ENCODE measurements around the gene KCNB1.

The KCNB1 gene

DNA sequence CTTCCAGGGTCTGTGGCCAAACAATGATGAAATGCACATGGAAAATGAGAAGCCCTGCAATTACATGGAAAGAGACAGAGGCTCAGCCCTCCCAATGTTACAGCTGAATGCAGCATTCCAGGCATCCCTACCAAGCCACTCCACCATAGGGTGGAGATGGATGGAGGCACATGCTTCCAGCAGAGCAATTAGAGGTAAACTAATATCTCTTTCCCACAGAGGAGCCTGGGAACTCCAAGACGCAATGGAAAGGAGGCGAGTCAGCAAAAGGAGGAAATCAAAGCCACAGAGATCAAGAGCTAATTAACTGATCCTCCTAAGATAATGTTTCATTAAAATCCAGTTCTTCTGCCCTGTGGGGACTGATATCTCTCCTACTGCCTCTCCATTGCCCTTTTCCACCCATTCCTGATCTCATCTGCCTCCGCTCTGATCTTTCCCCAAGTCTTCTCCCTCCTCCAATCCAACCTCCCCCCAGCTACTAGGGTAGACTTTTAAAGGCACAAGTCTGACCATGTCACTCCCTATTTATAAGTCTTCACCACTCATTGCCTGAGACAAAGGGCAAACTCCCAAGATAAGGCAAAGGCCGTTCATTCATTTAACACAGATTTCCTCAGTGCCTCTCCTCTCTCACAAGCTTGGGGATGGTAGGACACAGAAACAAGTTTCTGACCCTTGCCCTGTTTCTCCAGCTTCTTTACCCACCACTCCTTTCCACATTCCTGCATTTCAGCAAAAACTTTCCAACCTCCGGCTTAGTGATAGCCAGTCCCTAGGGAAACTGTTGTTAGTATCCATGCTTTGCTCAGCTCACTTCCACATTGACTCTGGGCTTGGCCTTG lies 14.3 kb upstream of the KCNB1 start:
- no peak for DNase-seq

DNA sequence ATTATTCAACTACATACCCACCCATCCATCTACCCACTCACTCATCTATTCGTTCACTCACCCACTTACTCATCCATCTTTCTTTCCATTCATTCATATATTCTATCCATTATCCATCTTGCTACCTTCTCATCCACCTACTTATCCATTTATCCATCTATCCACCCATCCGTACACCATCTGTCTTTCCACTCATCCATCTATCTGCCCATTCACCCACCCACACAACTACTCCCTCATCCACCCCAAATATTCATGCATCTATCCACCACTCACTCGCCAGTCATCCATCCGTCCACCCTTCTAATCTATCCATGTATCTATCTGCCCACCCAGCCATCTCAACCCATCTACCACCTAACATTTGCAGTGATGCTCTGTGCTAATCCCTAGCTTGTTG lies 13.6 kb upstream of the KCNB1 start:
- no peak for DNase-seq

DNA sequence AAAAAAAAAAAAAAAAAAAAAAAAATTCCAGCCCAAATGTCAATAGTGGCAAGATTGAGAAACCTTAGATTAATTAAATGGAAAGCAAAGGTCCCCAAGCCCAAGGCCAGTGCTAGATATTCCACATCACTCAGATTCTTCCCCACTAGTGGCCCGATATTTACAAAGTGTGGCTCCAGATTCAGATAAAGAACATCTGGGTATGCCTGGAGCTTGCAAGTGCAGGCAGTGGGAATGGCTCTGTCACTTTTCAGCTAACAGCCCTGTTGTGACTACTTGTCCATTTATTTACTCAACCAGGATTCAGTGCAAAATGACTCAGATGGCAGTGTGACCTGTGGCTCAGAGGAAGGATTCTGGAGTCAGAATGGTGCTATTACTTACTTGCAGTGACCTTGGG lies 8.2 kb upstream of the KCNB1 start:
- no peak for DNase-seq

DNA sequence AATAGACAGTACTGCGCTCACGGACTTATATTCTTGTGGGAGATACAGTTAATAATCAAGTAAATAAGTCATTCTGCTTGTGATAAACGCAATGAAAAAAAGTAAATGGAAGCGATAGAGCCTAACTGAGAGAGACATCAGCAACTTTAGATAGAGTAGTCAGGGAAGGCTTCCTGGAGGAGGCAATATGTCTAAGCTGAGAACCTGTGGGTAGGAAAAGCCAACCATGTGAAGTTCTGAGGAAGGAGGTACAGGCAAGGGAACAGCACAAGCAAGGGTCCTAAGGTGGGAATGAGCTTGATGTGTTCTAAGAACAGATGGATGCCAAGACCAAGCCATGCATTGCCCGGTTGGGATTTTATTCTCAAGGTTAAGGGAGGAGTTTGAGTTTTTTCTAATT lies 7.2 kb upstream of the KCNB1 start:
- DNase-seq: no peak

DNA sequence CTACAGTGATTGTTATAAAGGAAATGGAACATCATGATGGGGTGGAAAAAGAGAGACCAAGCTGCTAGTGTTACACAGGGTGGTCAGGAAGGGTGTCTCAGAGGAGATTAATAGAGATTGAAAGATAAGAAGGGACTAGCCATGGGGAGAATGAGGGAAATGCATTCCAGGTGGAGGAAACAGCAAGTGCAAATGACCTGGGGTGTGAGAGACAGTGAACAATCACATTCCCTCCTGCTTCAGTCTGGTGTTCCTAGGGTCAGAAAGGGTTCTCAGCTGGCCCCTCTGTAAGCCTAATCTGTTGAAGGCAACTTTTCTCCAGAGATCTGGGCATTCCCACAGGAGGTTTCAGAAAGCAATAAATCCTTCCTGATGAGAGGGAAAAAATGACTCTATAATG lies 3.6 kb upstream of the KCNB1 start:
- no peak for DNase-seq

DNA sequence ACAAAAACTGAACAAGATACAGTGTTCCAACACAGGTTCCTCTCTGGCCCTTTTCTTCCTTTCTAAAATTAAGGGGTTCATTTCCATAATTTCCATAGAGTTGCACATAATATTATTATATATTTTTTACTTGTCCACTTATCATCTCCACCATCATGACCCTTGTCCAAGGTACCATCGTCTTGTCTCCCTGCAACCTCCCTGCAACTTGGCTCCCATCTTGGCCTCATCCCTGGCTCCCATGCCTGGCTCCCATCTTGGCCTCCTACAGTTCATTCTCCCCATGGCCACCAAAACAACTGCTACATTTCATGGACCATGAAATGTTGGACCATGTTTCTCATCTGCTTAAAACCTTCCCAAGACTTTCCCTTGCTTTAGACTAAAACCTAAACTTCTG lies 3.1 kb upstream of the KCNB1 start:
- no peak for DNase-seq

DNA sequence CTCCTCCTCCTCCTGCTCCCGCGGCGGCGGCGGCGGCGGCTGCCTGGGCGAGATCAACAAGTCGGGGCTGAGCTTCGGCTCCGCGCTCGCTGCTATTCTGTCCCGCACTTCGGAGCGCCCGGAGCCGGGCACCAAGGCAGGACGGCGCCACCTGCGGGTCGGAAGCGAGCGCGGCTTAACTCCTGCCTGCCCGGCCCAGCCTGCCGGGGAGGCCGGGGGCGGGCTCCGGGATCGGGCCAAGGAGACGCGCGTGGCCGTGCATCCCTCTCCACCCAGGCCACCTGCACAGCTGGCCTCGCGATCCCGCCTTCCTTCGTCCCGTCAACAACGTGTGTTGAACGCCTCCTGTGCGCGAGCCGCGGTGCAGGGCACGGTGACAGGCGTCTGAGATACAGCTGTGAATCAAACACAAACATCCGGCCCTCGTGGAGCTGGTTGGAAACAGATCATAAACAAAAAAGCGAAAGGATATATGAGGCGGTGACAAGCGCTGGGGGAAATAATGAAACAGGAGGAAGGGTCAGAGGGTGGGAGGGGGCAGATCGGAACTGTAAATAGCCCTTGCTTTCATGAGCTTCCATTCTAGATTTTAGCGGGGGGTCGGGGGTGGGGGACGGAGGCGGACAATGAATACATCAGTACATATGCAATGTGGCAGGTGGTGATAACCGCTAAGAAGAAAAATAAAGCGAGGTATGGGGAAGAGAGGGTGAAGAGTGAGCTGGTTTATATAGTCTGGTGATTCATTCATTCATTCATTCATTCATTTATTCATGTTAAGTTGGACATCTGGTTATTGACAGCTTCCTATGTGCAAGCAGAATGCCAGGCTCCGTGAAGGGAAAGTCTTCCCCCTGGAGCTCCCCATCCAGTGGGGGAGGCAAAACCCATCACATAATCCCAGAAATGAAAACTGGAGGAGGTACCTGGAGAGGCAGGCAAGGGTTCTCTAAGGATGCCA lies 2.0 kb upstream of the KCNB1 start:
- peak in 5 of 6 experiments; percentile 9 to 52 (median 24) for DNase-seq

DNA sequence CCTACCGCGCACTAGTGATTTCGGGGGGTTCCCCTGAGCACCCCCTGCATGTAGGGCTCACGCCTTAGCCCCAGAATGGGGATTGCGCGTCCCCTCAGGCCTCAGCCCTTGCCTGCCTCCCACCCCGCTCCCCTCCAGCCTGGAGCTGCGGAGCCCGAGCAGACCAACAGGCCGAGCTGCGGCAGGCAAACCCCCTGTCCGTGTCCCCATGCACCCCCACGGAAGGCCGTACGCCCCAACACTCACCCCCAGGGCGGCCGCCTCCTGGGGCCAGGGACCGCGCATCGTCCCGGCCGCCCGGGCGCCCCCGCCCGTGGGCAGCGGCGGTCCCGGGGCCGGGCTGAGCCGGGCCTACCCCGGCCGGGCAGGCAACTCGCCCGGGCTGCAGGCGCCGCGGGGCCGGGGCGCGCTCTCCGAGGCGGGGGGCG lies 1.2 kb upstream of the KCNB1 start:
- no peak for DNase-seq

DNA sequence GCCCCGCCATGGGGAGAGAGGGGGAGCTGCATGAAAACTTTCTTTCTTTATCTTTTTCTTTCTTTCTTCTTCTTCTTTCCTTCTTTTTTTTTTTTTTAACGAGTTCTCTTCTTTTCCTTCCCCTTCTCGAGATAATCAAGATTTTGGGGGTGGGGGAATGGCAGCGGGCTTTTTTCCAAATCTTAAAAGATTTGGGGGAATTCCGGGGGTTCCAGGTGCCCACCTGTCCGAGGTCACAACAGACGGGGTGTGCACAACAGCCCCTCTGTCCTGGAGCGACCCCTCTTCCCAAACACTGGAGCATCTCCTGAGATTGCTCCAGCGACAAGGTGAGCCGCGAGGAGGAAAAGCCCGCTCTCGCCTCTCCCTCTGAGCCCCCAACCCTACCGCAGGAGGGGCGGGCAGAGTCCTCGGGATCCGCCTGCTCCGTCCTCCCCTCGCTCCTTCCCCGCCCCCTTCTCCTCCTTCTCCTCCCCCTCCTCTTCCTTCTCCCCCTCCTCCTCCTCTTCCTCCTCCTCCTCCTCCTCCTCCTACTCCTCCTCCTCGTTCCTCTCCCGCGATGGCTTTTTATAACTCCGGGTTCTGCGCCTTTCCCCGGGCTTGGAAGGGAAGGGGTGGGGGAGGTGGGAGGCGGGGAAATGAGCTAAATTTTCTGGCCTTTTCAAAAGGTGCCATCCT lies 689 bp upstream of the KCNB1 start:
- DNase-seq: no peak

DNA sequence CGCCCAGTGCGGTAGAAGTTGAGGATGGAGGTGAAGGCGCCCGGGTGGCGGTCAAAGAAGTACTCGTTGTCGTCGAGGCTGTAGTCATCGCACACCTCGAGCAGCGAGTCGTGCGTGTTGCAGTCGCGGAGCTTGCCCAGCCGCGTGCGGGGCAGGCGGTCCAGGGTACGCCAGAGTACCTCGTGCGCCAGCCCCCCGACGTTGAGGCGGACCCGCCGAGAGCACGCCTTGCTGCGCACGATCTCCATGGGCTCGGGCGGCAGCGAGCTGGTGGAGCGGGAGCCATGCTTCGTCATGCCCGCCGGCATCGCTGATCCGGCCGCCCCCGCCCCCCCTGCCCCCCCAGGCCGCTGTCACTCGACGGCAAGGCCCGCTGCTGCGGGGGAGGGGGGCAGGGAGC lies 295 bp downstream of the KCNB1 start:
- DNase-seq: no peak

DNA sequence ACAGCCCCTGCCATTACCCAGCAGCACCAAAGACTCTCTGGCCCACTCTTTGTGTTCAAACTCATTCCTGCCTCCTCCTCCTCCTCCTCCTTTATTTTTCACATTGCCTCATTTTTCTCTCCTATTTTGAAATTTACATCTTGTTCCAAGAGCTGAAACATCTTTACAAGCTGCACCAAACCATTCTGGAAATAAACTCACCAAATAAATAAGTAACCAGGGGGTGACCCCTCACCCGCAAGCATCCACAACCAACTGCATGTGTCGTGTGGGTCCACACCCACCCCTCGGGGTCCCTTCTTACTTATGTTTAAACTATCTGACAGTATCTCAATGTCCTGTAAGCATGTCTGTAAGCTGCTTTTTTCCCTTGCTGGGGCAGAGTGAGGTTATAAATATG lies 1.4 kb downstream of the KCNB1 start:
- no peak for DNase-seq

DNA sequence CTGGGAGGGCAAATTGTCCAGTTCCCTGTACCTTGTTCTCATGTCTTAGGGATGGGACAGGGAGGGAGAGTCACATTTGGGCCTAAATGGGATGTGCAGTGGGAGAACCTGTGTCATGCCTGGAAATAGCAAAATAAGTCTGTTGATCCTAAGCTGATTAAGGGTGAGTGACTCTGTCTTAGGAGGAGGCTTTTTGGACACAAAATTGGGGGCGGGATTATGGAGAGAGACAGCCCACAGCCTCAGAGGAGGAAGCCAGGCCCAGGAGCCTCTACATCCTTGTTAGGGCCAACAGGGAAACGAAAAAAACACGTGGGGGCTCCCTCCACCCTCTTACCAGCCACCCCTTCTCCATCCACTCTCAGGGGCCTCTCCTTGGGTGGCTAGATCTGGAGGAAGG lies 2.2 kb downstream of the KCNB1 start:
- DNase-seq: no peak

DNA sequence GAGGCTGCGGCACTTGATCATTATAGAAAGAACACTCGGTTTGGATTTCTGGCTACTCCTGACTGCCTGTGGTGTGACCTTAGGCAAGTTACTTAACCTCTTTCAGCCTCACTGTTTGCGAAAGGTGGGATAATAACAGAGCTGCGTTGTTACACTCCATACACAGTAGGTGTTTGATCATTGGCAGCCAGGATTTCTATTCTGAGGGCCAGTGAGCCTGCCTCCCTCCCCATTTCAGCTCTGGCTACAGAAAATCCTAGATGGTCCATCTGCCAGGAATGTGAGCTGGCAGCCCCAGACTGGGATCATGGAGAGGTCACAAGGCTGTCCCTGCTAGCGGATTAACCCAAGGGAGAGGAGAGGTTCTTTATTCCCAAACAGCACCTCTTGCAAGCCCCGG lies 2.7 kb downstream of the KCNB1 start:
- no peak for DNase-seq

DNA sequence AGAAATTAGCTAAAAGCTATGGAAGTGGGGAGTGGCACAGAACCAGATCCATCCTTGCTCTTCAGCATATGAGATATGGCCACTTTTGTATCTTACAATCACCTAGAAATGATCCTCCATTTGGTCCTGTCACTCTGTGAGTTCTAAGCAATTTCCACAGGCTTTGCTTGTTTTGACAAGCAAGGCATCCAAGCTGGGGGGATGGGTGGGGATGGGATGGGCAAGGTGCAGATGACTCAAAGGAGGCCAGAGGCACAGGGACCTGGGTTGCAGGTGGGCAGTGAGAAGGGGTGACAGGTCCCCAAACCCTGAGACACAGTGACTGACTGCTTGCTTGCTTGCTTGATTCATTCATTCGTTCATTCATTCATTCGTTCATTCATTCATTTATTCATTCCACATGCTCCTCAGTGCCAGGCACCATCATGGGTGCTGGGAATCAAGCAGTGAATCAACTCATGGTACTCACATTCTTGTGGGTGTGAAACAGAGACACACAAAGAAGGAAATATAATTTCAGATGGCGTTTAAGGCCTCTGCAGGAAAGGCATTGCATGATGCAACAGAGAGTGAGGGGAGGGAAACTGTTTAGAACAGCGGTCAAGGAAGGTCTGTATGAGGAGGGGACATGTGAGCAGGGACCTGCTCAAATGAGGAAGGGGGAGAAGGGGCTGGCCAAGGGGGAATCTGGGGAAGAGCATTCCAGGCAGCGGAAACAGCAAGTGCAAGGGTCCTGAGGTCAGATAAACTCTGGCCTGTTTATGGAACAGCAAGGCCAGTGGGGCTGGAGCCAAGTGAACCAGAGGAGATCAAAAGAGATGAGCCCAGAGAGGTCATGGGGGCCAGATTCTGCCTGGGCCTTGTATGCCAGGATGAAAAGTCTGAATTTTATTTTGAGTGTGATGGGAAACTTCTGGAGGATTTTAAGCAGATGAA lies 3.4 kb downstream of the KCNB1 start:
- DNase-seq: no peak

DNA sequence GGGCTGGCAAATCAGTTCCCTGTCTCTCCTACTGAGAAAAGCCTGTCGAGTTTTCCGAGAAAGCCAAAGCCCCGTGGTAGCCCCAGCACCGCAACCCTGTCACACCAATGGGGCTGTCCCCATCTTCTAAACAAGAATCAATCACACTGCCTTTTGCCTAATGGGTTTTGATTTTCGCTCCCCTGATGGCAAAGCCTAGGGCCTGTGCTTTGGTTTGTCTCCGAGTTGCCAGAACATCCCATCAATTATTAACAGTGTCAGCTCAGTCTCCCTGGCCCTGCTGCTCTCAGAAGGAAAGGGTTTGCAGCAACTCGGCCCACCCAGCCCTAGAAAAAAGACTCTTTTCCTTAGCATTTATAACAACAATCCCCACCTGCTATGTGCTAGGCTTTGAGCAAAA lies 4.2 kb downstream of the KCNB1 start:
- DNase-seq: no peak

DNA sequence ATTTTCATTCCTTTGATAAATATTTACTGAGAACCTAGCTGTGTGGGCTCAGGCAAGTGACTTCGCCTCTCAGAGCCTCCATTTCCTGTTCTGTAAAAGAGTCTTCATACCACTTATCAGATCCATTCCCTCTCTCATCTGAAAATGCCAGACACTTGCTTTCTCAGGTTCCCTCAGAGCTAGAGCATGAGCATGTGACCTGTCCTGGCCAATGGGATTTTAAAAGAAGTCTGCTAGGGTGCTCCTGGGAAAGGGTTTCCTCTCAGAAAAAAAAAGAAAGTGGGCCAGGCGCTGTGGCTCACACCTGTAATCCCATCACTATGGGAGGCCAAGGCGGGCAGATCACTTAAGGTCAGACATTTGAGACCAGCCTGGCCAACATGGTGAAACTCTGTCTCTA lies 5.3 kb downstream of the KCNB1 start:
- DNase-seq: no peak

DNA sequence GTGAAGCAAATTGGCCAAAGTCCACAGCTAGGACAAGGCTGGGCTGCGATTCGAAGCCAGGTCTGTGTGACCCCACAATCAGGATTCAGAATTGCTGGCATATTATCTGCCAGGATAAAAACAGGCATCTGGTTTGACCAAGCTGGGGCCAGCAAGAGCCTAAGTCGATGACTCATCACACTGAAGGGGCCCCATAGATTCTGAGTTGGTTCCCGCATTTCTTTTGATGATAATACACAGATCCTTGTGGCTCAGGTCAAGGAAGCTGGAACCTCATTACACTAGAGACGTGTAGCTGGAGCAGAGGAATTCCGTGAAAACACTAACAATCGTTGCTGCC lies 6.5 kb downstream of the KCNB1 start:
- DNase-seq: no peak

DNA sequence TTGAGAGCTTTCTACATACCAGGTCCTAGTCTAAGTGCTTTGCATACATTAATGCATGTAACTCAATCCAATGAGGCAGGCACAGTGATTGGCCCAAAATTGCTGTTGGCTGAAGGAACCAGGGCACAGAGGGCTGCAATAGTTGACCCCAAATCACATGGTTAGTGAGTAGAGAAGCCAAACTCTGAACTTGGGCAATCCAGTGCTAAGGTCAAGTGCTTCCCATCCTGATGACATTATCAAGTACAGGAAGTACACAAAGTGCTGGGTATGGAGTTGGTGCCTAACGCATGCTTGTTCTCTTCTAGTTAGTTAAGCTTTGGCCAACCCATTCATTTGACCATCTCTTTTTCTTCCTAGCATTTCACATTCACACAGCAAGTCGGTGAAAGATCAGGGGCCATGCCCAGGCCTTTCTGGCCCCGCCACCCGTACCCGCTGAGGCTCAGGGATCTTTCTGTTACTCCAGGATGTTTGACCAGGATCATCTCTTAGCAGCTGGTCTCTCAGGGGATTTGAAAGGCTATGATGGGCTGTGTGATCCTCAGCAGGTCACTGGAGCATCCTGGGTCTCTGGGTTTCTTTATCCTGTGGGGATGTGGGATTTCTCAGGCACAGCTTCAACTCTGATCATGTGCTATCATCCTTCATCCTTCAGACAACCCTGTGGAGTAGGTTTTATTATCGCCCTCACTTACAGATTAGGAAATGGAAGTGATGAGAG lies 7.0 kb downstream of the KCNB1 start:
- no peak for DNase-seq

DNA sequence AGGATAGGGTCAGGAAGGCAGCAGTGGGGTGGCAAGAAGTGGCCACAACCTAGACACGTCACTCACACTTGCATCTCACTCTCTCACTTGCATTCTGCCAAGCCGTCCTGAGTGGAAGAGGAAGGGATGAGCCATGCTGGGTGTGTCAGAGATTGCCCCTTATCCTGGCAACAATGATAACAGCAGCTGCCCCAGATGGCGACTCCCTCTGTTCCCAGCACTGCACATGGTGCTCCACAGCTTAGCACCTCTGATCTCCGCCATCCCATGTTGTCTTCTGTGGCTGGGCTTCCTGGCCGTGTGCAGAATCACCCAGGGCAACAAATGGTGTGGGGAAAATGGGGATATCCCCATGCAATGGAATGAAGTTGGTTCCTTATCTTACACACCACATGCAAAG lies 11.1 kb downstream of the KCNB1 start:
- DNase-seq: no peak

DNA sequence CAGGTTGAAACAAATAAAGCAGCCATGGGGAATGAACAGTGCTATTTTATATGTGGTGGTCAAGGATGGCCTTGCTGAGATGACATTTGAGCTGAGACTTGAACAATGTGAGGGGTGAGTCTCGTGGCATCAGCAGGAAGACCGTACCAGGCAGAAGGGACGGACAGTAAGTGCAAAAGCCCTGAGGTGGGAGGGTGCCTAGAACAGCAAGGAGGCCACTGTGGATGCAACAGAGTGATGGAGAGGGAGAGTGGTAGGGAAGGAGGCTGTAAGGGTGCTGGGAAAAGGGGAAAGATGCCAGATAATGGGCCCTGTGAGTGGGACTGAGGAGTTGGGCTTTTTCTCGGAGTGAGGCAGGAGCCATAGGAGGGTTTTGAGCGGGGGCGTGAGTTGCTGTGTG lies 11.5 kb downstream of the KCNB1 start:
- no peak for DNase-seq

DNA sequence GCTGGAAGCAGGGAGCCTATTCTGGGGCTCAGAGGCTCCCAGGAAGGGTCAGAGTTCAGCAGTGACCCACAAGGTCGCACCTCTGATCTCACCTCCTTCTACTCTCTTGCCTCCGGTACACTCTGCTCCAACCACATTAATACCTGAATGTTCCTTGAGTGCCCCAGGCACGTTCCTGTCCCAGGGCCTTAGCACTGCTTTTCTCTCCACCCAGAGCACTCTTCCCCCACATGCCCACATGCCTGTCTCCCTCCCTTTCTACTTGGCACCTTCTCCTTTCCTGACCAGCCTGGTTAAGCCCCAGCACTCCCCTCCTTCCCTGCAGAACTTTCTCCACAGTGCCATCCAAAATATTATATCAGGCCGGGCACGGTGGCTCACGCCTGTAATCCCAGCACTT lies 13.4 kb downstream of the KCNB1 start:
- no peak for DNase-seq

DNA sequence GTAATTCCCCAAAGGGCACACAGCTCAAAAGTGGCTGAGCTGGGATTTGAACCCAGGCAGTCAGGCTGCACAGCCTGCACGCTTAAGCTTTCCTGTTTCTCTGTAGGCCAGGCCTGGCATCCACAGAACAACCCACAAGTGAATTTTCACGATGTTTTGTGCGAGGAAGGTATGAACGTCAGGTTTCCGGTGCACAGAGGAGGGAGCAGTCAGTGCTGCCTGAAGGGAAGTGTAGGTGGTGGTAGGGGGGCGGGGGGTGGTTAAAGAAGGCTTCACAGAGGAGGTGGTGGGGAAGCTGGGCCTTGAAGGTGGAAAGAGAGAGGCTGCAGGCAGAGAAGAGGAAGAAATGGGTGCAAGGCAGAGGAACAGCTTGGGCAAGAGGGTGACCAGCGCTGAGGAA lies 14.1 kb downstream of the KCNB1 start:
- DNase-seq: no peak
